Measurements from ENCODE around the gene PDE6G. TPM values are rescaled to one million over a fixed set of nuclear protein-coding genes. Genes with fewer than 3 reads are reported as not detected.

Gene PDE6G
- total RNA-seq, 4 donors from 2014 or later: not detected

DNA sequence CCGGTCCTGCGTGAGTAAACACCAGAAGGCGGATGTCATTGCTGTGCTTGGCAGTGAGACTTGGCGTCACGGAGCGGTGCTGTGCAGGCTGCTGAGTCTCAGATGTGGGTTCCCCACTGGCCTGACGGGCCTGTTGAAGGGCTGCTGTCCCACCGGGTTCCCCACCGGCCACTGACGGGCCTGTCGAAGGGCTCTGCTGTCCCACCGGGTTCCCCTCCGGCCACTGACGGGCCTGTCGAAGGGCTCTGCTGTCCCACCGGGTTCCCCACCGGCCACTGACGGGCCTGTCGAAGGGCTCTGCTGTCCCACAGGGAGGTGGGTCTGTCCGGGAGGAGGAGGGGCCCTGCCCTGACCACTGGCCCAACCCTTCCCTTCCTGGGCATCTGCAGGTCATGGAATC is 30.3 kb upstream of the PDE6G start:
- peaks cover 0 to 61% (median 0%) of the 10 kb centered on the region in 3 donors for H3K36me3 ChIP-seq

GRCh38 chr17:81685108-81685507 is 28.8 kb upstream of the PDE6G start:
- no peak for DNase-seq
- Histone ChIP-seq H3K4me3 (peak overlapping the region; percentile 90 to 99 (median 97)), H3K27ac (no peak overlapping the region), H3K4me1 (peaks cover 0 to 26% (median 20%) of the 10 kb centered on the region in 4 donors), H3K27me3 (no peaks in the 10 kb centered on the region), H3K36me3 (peaks cover 0 to 53% (median 0%) of the 10 kb centered on the region in 3 donors), H3K9me3 (no peaks in the 10 kb centered on the region)
- TF ChIP-seq, protein P1, sequence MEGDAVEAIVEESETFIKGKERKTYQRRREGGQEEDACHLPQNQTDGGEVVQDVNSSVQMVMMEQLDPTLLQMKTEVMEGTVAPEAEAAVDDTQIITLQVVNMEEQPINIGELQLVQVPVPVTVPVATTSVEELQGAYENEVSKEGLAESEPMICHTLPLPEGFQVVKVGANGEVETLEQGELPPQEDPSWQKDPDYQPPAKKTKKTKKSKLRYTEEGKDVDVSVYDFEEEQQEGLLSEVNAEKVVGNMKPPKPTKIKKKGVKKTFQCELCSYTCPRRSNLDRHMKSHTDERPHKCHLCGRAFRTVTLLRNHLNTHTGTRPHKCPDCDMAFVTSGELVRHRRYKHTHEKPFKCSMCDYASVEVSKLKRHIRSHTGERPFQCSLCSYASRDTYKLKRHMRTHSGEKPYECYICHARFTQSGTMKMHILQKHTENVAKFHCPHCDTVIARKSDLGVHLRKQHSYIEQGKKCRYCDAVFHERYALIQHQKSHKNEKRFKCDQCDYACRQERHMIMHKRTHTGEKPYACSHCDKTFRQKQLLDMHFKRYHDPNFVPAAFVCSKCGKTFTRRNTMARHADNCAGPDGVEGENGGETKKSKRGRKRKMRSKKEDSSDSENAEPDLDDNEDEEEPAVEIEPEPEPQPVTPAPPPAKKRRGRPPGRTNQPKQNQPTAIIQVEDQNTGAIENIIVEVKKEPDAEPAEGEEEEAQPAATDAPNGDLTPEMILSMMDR (IDR thresholded peaks at IDR 0.05): no peak

More for the DNA sequence above, 30.3 kb upstream of the PDE6G start:
- peaks cover 0 to 26% (median 20%) of the 10 kb centered on the region in 4 donors for H3K4me1 ChIP-seq
- no peak overlapping the region for H3K4me3 ChIP-seq
- no peak for TF ChIP-seq POLR2A (IDR thresholded peaks at IDR 0.05)
- TF ChIP-seq, protein P1 (IDR thresholded peaks at IDR 0.05): no peak
- no peak for DNase-seq
- no peak overlapping the region for H3K27ac ChIP-seq
- H3K27me3 ChIP-seq: no peaks in the 10 kb centered on the region
- no peaks in the 10 kb centered on the region for H3K9me3 ChIP-seq

DNA sequence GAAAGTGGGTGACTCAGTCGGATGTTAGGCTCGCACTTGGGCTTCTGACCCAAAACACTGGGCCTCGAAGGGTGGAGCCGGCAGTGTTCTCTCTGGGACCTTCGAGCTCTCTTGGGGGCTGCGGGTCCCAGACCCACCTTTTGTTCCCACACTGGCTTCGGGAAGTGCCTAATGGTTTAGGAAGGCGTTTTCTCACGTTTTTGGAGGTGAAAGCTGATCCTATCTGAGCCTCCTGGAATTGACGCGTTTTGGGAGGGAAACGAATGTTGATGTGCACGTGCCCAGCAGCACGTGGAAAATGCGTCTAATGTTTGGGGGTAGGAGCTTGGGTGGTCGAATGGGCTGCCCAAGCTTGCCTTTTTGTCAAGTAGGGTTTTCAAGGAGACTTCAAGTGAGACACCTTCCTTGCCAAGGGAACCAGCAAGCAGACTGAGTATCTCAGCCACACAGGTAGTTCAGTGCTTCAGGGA is 28.1 kb upstream of the PDE6G start:
- no peak for DNase-seq
- Histone ChIP-seq H3K4me3 (peak overlapping the region; percentile 90 to 99 (median 97)), H3K27ac (peak overlapping the region; percentile 88 to 89 (median 88)), H3K36me3 (peaks cover 0 to 46% (median 0%) of the 10 kb centered on the region in 3 donors), H3K4me1 (peaks cover 0 to 26% (median 20%) of the 10 kb centered on the region in 4 donors), H3K9me3 (no peaks in the 10 kb centered on the region), H3K27me3 (no peaks in the 10 kb centered on the region)
- TF ChIP-seq, protein P1 (IDR thresholded peaks at IDR 0.05): no peak
- TF ChIP-seq POLR2A (IDR thresholded peaks at IDR 0.05): no peak

DNA sequence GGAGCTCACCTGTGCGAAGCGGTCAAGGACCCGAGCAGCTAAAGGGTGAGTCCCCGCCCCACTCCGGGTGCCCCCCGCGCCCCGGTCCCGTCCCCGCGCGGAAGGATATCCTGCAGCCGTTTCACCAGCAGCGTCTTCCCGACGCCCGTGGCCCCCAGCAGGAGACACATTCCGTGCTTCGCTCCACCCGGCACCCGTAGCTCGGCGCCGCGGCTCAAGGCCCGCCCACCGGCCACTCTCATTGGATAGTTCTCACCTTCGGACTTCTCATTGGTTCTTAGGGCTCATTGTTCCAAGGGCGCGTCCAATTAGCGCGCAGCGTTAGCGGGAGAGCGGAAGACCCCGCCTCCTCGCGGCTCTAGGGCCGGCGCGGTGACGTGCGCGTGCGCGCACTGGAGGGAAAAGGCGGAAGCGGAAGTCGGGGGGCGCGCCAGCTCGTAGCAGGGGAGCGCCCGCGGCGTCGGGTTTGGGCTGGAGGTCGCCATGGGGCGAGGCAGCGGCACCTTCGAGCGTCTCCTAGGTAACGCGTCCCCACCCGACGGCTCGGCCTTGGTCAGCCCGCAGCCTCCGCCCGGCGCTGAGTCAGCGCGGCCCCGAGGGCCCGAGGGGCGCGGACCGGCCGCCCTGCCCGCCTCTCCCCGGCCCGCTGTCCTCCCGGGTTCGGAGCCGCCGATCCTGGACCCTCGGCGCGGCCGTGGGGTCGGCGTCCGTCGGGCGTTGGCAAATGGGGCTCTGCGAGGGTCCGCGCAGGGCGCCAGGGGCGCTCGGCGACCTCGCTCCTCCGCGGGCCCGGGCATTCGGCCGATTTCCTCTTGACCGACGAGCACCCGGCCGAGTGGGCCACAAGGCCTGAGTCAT is 27.5 kb upstream of the PDE6G start, which contains the start of the genes ARL16 and HGS:
TSS of gene ARL16 (minus strand) at position 214 of the 858 bp plus-strand sequence. CDS start at position 170, 44 bp downstream.
TSS of gene HGS (plus strand) at position 428 of the 858 bp plus-strand sequence. CDS start at position 484, 56 bp downstream.
- Histone ChIP-seq H3K9me3 (no peaks in the 10 kb centered on the region), H3K36me3 (peaks cover 0 to 40% (median 0%) of the 10 kb centered on the region in 3 donors), H3K27me3 (no peaks in the 10 kb centered on the region), H3K4me3 (peak within 1 kb of the TSS; percentile 90 to 99 (median 97)), H3K27ac (peak within 1 kb of the TSS; percentile 88 to 89 (median 88)), H3K4me1 (peaks cover 0 to 26% (median 20%) of the 10 kb centered on the region in 4 donors)
- TF ChIP-seq, protein P1 (IDR thresholded peaks at IDR 0.05): no peak
- TF ChIP-seq POLR2A (IDR thresholded peaks at IDR 0.05): peak; percentile 57 to 61
- peak; percentile 96 to 99 (median 98) for DNase-seq

DNA sequence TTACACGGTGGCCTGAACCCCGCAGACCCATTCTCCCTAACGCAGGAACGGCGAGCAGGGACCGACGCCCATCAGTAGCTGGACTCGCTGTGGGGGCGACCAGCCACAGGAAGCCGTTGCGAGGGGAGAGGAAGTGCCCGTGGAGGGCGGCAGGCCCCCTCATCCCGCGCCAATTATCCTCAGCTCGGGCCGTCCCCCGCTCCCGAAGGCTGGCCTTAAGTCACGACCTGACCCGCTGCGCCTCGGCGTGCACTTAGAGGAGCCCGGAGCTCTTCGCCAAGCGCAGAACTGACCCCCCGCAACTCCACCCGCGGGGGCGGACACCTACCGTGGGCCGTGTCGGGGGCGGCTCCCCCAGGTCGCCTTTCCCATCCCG is 26.9 kb upstream of the PDE6G start:
- Histone ChIP-seq H3K4me1 (peaks cover 0 to 26% (median 20%) of the 10 kb centered on the region in 4 donors), H3K36me3 (peaks cover 0 to 33% (median 0%) of the 10 kb centered on the region in 3 donors), H3K9me3 (no peaks in the 10 kb centered on the region), H3K4me3 (peak overlapping the region; percentile 90 to 99 (median 97)), H3K27me3 (no peaks in the 10 kb centered on the region), H3K27ac (peak overlapping the region; percentile 80 to 89 (median 88))
- DNase-seq: no peak
- TF ChIP-seq, protein P1 (IDR thresholded peaks at IDR 0.05): no peak
- no peak for TF ChIP-seq POLR2A (IDR thresholded peaks at IDR 0.05)
